Femur (tissue), 1 donor: ENCODE results near the gene PADI1.

Experiments
- DNase-seq: peaks from one replicate; pipeline ENCODE4 v3.0.0-alpha.2; 2017

The PADI1 gene, protein sequence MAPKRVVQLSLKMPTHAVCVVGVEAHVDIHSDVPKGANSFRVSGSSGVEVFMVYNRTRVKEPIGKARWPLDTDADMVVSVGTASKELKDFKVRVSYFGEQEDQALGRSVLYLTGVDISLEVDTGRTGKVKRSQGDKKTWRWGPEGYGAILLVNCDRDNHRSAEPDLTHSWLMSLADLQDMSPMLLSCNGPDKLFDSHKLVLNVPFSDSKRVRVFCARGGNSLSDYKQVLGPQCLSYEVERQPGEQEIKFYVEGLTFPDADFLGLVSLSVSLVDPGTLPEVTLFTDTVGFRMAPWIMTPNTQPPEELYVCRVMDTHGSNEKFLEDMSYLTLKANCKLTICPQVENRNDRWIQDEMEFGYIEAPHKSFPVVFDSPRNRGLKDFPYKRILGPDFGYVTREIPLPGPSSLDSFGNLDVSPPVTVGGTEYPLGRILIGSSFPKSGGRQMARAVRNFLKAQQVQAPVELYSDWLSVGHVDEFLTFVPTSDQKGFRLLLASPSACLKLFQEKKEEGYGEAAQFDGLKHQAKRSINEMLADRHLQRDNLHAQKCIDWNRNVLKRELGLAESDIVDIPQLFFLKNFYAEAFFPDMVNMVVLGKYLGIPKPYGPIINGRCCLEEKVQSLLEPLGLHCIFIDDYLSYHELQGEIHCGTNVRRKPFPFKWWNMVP

DNA sequence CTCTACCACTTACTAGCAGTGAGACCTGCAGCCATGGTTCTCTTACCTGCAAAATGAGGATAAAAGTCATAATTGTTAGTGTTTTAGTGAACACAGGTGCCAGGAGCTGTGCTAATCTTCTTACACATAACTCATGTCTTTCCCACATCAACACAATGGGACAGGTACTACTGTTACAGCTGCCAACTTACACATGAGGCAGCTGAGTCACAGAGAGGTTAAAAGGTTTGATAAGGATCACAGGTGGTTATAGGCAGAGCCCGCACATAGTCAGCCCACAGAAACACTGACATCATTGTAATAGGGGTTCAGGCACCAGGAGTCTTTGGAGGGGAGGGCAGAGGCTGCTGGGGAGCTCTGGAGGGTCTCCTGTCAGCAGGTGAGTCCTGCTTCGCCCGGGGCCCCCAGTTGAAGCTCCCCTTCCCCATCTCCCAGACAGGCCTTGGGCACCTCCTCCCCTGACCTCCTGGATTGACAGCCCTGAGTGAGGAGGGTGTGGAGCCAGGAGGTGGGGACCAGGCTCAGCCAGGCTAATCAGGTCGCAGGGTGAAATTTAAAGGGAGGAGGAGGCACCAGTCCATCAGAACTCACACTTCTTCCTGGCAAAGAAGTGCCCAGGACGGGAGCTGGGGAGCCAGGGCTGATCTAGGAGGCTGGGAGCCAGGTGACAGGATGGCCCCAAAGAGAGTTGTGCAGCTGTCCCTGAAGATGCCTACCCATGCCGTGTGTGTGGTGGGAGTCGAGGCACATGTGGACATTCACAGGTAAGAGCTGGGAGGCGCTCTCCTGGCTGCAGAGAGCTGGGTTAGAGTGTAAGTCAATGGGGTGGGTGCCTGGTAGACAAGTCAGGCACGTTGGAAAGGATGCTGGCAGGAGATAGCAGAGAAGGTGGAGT, at the start of gene PADI1:
Gene PADI1, plus strand, starts transcription at position 583 of the 895 bp plus-strand sequence. Its CDS starts 90 bp downstream, at position 673.
- no peak for DNase-seq

DNA sequence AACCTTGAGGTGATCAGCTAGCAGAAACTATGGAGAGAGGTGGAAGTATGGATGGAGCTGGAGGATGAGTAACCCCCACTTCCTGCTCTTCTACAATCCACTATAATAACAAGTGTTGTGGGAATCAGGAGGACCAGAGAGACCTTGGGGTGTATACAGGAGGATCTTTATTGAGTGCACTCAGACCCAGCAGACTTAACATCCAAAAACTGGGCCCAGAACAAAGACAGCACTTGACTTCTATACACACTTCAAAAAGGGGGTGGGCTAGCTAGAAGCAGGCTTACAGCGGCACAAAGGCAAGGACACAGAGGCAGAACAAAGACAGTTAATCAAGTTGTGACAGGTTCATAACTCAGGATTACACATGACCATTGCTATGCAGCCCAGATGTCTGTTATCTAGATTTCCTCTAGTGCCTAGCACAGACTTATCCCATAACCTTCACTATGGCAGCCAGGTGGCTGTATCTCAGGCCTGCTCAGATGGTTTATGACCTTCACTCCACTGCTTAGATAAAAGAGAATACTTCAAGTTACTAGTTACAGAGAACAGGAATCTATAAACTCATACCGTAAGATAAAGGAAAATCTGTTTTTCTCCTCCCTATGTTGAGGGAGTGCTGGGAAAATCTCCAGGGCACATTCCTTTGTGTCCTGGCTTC, 49.5 kb upstream of the PADI1 start:
- DNase-seq = no peak

DNA sequence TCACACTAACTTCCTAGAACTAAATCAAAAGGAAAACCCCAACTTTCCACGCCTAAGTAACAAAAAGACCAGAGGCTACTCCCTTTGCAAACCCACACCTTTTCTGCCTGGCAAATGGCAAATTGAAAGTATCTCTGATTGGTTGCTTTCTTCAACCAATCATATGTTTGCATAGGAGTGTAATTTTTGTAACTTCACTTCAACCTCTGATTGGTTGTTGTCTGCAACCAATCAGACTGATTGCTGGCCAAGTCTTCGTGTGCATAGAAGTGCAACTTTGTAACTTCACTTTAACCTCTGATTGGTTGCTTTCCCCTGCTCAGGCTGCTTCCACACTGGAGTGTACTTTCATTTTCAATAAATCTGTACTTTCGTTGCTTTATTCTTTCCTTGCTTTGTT, 48.8 kb upstream of the PADI1 start:
- DNase-seq = no peak

DNA sequence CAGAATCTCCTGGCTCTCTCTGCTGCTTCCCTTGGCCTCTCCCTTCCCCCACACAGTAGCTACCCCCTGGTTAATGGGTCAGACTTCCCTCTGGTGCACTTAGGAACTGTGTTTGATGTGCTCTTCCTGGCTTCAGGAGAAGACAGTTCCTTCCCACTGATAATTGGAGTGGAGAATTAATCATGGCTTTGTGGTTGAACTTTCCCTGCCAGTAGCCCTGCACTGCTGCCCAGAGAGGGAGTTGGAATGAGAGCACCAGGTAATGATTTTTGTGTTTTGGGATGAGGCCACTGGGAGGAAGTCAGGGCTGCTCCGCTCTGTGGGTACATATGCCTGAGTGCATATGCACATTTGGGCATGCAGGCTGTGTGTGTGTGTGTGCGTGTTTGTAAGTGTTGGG, 46.0 kb upstream of the PADI1 start:
- DNase-seq = no peak

DNA sequence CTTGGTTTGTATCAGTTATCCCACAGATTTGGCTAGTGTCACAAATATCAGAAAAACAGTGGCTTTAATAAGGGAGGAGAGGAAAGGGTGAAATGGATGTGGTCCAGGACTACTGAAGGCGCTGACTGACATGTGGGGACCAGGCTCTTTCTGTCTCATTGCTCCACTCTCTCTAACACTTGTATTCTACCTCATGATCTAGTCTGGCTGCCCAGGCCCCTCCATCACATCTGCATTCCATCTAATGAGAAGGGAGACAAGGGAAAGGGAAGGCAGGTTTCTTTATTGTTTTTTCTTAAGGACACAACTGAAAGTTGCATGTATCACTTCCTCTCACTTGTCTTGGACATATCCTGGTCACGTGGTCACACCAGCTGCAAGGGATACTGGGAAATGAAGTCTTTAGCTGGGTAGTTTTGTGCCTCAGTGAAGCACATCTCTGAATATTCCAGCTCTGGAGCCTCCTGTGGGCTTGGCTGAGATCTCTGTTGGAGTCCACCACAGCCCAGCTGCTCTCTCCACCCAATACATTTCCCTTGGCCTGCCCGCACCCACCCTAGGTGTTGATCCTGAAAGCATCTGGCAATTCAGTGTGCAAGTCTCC, 43.7 kb upstream of the PADI1 start:
- DNase-seq = no peak

DNA sequence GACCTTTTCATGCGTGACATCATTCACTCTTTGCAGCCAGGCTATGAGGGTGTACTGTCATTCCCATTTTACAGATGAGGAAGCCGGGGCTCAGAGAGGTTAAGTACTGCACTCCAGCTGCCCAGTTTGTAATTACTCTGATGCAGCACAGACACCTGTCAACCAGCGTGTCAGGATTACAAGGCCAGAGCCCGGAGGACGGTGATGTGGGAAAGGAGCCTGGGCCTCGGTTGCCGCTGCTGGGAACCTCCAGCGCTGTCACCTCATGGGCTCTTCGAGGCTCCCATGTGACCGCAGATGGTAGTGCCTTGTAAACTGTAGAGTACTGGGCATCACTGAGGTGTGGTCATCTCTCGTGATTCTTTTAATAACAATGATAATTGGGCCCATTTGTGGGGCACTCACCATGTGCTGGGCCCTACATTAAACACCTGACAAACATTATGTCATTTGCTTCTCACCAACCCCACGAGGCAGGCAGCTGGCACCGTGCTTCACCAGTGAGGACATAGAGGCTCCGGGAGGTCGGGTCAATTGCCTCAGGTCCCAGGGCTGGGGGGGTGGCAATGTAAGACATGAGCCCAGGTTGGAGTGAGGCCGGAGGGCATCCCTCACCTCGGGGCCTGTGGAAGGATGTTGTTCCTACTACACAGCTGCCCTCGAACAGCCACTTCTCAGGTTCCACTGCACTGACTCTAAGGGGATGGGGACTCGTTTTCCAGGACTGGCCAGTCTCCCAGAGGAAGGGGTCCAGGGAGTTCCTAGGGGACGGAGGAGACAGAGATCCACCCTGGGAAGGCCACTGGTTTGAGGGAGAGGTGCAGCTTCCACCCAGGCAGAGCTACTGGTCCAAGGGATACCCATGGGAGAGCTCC, 42.8 kb upstream of the PADI1 start:
- no peak for DNase-seq

DNA sequence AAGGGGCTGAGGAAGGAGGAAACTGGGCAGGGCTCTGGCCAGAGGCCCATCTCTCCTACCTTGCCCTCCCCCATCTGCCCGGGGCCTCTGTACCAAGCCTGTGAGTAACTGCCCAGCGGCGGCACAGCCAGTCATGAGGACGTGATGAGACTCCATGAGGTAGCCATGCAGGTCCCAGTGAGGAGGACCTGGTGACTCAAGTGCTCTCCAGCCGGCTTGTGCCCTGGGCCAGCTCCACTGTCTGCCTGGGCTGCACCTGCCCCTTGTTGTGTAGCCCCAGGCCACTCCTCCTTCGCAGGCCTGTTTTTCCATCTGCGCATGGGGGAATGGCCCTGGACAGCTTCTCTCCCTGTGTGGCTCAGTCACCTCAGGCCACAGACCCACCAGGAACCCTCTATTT, 42.0 kb upstream of the PADI1 start:
- DNase-seq = no peak

DNA sequence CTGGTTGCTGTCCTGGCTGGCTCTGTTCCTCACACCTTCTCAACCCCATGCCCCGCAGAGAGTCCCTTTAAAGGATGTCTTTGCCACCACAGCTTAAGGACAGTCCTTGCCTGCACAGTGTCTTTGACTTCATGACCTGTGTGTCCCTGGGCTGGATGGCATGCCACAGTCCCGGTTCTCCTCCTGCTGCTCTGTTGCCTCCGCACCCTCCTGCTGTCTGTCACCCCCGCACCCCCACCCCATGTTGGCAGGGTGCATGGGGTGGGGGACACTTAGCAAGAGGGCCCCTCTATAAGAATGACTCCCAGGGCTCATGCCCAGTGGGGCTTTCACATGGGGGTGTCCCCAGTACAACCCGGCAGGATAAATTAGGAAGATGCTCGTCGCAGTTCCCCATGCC, 41.6 kb upstream of the PADI1 start:
- DNase-seq = no peak

DNA sequence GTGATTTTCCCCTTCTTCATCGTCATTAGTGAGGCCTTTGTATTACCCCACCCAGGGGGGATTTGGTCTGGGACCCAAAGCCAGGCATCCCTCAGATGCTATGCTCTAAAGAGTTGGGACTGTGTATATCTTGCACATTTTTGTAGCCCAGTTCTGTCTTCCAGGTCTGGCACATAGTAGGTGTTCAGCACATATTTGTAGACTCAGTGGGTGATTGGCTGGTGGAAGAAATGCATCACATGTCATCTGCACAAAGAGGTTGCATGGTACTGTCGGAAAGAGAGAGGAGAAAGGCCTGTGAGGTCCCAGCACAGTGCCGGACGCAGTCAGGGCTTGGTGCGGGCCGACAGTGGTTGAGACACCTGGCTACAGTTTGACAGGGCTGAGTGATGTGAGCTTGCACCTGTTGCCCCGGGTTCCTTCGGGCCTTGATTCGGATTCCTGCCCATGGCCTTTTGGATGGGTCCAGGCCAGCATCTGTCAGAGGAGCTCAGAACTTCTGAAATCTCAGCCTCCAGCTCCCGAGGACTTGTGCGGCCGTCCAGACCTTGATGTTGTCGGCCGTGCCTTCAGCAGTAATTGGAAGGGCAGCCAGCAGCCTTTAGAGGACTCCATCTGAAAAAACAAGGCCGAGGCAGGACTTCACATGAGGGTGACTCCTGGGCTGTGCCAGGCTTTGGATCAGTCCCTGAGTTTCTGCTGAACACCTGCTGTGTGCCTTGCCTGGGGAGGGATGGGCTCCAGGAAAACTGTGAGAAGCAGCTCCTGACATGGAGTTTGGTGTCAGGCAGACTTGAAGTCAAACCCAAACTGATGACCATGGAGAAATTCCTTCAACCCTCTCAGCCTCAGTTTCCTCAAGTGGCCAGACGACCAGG, 40.9 kb upstream of the PADI1 start:
- no peak for DNase-seq

DNA sequence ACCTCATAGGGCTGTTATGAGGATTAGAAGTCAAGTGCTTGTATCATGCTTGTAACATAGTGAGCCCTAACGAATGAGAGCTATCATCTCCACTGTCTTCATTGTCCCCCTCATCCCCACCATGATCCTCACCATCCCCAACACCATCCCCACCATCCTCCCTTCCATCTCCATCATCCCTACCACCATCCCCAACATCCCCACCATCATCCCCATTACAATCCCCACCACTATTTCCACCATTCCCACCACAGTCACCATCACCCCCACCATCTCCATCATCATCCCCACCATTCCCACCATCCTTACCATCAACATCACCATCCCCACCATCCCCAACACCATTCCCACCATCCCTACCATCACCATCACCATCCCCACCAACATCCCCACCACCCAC, 39.1 kb upstream of the PADI1 start:
- no peak for DNase-seq

DNA sequence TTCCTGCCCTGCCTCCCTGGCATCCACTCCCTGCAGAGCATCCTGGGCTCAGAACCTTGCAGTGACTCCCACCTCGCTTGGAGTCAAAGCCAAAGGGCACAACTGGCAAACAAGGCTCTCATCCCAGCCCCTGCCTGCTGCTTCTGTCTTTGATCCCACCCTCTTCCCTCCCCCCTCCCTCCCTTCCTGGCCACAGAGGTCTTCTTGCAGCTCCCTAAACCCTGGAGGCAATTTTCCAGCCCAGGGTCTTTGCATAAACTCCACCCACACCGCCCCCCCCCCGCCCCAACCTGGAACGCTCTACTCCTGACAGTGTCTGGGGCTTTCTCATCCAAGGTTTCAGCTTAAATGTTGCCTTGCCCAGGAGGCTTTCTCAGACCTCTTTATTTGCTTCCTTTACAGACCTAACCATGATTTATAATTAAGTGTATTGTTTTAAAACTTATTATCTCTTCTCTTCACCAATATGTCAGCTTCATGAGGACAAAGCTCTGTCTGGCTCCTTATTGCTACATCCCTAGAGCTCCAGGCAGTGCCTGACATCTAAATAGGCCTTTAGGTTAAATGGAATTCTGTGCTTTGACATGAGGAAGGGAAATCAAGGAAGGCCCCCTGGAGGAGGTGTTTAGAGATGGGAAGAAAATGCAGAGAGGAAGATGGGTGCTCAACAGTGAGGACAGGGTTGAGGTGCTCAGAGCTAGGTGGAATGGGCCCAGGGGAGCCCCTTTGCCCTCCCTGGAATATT, 37.7 kb upstream of the PADI1 start:
- DNase-seq = no peak

DNA sequence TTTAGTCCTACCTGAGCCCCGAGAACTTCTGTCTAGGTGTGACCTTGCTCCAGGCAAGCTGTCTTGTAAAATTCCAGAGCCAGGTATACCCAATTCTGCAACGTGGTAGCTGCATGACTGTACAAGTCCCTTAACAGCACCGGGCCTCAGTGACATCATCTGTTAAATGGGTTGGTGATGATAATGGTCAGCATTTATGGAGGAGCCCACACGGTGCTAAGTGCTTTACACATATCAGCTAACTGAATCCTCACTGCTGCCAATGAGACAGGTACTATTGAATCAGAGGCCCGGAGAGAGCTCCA, 37.2 kb upstream of the PADI1 start:
- no peak for DNase-seq

DNA sequence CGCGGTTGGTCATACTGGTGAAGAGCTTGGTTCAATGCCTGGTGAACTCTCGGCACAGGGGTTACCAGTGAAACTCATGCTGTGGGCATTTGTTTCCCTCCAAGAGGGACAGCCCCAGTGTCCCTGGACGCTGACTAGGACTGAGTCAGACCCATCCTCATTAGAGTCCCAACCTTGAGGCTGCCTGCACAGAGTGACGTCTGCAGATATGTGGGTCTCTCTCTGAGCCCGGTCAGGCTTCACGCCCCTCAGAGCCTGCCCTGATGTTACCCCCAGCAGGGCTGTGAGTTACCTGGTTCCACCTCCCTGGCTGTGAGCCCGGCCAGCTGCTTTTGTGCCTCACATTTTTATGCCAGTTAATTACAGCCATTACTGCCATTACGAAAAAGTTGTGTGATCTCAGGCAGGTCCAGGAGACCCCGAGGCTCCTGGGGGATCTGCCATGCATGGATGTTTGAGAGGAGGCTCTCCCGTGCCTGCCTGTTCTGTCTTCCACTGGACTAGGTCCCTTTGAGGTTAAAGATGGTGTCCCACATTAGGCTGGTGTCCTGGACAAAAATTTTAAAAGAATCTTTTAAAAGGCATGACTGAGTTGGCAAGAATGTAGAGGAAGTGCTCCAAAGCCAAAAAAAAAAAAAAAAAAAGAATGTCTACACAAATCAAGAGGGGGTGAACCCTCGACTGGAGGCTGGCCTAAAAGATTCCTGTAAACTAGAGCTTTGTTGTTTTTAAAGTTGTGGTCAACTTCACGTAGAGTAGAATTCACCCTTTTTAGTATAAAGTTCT, 36.6 kb upstream of the PADI1 start:
- no peak for DNase-seq

DNA sequence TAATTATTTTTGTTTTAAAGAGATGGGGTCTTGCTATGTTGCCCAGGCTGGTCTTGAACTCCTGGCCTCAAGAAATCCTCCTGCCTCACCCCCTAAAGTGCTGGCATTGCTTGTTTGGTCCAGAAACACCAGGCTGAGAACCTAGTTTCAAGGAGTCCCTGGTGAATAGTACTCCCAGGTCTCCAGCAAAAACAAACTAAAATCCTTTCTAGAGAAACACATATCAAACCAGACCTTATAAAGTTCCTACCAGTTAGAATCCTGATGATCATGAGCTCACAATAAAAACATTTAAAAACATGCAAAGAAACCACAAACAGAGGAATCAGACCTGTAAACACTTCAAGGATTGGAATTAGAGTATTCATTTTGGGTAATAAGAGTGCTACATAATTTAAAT, 34.4 kb upstream of the PADI1 start:
- DNase-seq = no peak

DNA sequence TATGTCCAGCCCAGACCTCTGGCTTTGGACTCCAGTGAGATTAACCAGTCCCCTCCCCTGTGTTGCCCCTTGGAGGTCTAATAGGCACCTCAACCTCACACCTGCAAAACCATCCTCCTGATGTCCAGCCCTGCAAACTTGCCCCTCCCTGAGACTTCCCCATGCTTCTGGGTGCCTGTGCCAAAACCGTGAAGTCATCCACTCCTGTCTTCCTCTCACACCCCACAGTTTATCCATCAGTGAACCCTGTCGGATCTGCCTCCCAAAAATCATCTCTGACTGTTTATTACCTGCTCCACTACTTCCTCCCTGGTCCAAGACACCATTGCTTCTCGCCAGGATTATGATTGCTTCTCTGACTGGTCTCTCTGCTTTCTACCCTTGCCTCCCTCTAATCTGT, 31.7 kb upstream of the PADI1 start:
- no peak for DNase-seq

DNA sequence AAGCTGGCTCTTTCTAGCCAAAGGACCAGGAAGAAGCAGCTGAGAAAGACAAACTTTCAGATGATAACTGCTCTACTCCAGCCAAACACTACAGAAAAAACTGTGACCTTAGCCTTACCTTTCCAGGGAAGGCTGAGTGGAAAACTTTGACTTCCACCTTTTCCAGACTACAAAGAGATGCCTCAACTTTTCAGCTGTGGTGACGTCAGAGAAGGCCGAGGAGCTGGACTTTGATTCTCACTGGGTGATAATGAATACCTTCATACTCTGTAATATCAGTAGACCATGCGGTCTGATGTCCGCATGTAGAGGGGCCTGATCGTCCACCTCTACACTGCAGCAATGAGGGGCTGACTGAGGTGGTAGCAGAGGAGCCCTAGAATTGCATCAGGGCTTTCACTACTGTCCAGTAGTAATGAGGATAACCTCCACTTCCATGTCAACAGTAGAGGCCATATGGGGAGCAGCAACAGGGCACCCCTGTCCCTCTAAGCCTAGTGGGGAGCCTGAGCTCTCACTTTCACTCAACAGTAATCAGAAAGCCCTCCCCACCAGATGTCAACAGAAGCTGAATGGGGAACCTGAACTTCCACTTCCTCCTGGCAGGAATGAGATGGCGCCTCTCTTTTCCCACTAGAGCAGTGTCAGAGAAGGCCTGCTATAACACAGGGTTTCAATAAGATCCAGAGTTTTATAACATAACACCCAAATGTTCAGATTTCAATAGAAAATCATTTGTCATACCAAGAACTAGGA, 28.4 kb upstream of the PADI1 start:
- no peak for DNase-seq

DNA sequence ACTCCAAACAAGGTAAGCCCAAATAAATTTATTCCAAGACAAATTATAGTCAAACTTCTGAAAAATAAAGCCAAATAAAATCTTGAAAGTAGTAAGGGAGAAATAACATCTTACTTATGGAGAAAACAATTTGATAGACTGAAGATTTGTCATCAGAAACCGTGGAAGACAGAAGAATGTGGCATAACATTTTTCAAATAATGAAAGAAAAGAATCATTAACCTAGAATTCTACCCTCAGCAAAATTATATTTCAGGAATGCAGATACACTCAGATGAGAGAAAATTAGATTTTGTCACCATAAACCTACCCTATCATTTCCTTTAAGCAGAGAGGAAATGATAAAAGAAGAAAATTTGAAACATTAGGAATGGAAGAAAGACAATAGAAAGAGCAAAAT, 27.3 kb upstream of the PADI1 start:
- no peak for DNase-seq

DNA sequence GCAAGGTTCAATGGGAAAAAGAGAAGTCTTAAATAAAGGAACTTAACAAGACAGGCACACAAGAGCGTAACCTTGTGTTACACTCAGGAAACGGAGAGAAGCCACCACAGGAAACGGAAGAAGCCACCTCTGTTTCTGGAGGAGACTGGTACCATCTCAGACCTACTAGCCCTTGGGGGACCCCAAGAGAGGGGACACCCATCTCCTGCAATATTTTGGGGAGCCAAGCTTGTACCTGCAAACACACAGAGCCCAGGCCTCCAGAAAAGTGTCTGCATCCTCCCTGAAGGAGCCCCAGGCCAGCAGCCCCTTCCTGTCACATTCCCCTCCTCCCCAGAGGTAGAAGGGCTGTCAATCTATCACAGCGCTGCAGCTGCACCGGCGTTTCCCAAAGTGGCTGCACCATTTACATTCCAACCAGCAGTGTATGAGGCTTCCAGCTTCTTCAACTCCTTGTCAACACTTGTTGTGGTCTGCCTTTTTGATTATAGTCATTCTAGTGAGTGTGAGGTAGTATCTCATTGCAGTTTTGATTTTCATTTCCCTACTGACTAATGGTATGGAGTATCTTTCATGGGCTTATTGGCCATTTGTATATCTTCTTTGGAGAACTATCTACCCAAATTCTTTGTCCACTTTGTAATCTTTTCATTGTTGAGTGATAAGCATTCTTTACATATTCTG, 23.0 kb upstream of the PADI1 start:
- no peak for DNase-seq
